Activated T-cell treated with anti-CD3 and anti-CD28 coated beads for 1 hour (primary cell): ENCODE results near the gene DENND1A.

ENCODE experiments used
- DNase-seq: peaks from one replicate; pipeline ENCODE4 v3.0.0-alpha.2; 2020; ENCODE audit warnings: low read depth

Gene DENND1A

DNA sequence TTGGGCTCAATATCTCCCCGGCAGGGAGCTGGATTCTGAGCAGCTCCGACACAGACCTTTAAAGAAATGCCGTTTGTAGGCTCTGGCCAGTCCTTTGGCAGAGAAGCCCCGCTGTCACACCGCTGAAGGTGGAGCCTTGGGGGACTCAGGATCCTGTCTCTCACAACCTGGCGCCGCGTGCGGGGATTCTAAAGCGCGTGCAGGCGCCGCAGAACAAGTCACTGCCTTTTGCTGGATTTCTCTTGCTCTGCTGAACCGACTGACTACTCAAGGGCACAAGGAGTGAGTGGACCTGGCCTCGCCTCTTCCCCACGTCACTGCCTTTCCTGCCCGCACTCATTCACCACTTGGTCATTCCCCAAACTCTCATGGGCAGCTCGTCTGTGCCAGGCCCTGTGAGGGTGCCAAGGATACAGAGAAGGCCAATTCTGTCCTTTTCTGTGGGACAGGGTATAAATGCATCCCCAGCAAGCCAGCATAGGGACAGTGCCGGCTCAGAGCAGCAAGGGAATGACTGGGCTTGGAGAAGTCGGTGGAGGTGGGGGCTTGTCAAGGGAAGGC is 504.6 kb downstream of the DENND1A start:
- no peak for DNase-seq

DNA sequence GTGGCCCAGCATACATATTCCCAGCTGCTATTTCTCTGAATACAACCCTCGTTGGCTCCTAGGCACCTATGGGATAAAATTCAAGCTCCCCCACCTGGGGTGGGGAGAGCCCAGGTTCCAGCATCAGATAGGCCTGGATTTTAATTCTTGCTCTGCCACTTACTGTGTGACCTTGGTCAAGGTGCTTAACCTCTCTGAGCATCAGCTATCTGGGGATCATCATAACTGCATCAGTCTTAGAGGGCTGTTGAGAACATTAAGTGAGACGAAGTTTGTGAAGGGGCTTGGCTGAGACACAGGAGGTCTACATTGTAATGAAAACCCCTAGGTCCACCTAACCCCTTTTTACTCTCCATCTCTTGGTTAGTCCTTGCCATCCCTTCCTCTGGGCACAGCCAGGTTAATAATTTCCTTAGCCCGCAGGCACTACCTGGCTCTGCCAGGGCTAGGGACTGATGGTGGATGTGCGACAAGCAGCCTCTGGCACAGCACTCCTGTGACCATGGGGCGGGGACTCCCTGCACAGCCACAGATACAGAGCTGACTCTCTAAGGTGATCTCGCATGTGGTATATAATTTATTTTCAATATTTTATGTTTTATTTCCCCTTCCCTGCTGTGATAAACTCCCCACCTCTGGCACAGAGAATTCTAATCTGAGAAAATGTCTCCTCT is 505.2 kb downstream of the DENND1A start:
- no peak for DNase-seq

DNA sequence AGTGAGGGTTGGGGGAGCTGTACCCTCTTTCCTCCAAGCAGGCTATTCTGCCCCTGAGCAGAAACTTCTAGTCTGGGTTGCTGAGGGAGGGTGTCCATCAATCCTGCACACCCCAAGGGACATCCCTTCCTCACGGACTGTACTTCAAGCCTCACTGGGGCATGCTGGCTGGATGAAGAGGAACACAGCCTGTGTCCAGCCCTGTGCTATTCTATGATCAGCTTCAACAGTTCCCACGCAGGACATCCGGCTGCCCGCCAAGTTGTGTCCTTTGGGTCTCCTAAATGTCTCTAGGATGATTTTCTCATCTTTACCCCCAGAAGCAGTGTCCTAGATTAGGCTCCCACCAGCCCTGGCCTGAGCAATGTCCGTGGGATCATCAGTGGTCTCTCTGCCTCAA is 505.8 kb downstream of the DENND1A start:
- no peak for DNase-seq

DNA sequence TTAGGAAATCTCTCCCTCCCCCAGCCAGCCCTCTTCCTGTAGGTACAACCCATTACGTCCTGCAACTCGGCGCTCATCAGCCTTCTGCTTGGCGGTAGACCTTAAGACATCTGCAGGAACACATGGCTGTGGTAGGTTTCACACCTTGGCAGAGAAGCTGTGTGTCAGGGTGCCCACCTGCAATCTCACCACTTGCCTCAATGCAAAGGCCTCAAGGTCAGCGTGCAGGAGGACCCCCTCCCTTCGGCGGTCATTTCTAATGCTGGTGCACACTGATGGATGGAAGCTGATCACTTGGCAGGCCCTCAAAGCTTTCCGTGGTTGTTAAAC is 506.6 kb downstream of the DENND1A start:
- no peak for DNase-seq

DNA sequence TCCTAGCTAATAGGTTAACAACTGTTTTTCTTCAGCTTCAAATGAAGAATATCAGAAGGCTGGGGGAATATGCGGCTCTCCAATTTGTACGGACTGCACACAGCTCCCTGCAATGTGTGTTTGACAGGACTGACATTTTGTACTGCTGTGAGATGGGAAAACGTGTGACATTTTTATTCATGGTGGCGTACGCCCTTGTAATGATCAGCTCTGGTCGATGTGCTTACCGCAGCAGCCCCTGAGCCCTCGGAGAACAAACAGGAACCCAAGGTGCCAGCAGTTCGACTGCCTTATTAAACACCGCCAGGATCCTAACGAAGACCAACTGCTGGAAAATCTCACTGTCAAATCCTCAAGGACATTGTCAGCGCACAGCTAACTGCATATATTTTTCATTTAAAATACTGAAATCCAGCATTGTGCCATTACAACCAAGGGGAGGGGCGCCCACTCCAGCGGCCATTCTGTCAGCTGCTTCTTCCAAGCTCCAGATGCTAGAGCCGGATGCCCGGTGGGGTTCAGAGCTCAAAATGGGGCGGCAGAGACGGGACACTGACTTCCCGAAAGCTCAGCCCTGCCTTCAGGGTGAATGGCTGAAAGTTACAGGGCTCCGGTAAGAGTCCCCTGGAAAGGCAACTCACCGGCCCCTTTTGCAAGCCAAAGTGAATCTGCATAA is 507.2 kb downstream of the DENND1A start:
- DNase-seq = no peak

DNA sequence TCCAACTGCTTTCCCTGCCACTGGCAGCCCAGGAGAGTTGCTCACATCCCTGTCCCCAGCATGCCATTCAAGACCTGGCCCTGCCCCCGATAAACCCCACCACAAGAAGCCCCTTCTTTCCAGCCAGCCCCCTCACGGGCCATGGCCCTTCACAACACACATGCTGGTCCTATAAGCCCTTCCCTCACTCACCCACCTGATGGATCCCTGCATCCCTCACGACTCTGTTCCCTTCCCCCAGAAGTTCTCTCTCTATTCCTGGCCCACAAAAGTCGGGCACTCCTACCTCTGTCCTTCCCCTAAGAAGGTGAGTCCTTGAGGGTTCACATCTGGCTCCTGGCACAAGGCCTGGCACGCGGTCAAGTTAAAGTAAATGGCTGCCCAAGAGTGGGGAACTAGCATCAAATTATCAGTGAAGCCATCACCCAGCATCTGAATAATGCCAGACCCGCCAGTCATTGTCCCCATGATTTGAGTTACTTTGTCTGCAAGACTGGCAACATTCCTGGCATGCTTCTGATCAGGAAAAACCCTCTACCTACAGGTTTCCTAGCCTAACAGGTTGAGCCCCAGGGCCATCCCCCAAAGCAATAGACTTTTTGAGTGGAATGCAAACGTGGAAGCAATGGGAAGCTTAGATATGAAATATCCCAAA is 508.0 kb downstream of the DENND1A start:
- no peak for DNase-seq

DNA sequence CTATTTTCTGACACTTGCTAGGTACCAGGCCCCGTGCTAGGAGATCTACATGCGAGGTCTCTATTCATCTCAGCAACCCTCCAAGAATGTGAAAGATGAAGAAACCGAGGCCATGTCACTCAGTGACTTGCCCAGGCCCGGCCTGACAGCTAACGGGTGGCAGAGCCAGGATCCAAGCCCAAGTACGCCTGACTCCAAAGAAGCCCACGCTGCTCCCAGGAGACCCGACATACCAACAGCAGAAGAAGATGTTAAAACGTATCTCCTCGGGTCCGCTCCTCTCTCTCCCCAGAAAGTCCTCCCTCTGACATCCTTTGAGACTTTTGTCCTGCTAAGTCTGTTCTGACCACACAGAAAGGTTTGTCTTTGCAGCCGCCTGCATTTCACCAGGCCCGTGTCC is 508.7 kb downstream of the DENND1A start:
- no peak for DNase-seq

DNA sequence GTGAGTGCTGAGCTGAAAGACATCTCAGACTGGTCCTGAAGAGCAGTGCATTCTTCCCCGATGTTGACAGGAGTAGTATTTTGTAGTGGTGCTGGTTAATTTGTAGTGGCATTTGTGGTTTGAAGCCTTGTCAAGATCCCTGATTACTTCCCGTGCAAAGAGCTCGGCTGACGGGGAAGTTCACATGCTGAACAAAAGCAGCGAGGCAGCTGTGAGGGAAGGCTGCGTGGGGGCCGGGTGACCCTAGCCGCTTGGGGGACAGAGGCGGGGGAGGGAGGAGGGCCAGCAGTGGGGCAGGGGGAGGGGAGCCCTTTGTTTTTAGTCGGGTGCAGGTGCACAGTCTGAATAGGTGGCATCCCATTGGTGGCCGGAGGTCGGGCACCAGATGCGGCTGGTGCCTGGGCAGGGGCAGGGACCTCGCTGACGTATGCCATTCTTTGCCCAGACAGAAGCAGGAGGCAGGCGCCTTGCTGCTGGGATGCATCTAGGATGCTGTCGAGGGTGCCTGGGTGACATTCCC is 509.3 kb downstream of the DENND1A start:
- no peak for DNase-seq

DNA sequence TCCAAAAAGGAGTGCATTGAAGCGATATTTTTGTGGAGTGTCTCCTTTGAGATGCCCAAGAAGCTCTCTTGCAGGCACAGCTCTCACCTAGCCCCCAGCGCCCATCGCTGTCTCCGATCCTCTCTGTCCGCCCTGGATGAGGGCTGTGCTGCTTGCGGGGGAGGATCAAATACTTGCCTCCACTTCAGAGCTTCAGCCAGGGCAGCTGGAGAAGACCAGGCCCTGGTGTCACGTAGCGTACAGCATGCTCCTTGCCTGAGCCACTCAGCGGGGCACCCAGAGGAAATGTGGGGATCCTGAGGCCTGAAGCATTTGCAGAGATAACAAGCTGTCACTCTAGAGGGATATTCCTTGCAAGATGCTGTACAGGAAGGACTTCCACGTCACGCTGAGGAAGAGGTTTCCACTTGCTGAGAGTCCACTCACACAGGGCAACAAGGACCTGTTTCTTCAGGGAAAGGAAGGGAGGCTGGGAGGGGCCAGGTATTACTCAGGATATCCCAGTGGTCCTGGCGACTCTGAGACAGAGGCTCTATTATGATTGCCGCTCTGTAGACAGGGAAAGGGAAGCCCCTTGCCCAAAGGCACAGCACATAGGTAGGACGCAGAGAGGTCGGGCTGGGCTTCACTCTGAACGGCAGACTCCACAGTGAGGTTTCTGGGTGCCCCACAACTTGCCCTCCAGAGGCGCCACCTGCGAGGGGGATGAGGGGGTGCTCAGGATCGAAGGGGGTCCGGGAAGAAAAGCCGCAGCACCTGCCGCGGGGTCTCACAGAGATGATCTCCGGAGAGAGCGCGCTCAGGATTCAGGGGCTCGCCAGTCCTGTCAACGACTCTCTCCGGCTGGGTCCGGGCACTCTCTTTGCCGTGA is 510.0 kb downstream of the DENND1A start:
- no peak for DNase-seq

DNA sequence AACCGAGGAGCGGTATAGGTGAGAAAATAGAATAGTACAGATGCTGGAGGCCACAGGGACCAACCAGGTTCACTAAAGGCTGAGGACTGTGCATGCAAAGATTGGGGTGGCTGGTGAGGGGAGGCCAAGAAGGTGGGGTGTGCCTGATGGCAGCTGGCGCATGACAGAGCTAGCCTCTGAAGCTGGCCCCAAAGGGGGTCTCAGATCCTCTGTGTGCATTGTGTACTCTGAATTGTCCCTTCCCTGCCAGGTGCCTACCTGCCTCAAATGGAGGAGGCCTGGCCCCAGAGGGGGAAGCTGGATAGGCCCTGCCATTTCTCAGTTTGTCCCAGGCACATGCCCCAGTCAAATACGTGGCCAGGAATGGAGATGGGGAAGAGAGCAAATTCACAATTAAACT is 510.8 kb downstream of the DENND1A start:
- DNase-seq = no peak

DNA sequence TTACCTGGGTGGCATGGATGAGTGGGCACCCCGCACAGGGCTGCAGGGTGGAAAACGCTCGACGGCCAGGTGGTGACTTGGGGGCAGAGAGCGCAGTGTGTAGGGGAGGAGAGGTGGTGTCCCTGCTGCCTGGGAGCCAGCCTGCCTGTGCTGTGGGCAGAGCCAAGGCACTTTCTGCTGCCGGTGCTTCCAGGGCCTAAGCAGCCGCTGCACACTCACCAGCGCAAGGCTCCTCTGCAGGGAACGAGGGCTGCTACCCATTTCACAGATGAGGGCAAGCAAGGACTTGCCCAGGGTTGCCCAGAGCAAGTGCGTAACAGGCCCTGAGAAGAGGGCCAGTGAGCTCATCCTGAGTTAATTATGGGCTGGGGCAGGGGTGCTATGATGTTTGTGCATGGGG is 511.4 kb downstream of the DENND1A start:
- DNase-seq = no peak

DNA sequence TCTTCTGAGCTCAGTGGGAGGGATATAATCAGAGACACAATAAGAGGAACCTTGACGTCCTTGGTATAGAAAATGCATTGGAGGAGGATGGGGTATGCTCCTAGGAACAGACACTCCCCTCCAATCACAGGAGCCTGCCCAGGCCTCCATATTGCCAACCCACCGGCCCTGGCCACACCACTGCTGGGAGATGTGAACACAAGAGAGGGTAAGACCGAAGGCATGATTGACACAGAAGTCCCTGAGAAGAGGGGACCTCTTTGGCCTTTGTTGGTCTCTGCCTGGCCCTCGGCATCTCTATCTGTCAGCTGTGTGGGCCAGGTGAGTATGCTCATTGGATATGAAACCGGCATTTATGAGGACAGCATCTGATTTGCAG is 511.9 kb downstream of the DENND1A start:
- DNase-seq = no peak

DNA sequence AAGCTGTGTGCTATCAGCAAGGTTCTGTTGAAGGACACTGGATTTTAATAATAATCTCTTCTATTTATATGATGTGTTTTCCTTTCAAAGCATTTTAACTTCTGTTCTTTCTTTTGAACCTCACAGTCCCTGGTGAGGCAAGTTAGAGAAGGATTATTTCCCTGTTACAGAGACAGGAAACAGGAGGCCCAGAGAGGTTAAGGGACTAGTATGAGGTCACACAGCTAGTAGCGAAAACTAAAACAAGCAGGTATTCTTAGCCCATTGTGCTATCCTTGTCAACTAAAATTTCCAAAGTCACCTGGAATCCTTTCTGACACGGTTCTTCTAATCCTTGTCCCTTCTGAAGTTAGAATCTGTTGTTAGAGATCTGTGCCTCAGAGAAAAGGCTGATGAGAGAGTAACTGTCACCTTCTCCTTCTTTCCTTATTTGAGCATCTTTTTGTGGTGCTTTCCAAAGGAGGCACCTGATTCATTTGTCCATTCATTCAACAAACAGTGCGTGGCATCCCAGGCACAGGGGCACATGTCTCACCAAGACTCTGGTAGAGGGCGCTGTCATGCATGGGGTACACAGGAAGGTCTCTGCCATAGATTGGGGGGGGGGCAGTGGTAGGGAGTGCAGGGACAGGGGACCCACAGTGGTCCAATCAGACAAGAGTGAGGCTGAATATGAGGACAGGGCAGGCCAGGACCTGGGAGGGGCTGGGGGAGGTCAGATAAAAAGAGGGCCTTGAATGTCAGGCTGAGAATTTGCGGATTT is 512.5 kb downstream of the DENND1A start:
- no peak for DNase-seq

DNA sequence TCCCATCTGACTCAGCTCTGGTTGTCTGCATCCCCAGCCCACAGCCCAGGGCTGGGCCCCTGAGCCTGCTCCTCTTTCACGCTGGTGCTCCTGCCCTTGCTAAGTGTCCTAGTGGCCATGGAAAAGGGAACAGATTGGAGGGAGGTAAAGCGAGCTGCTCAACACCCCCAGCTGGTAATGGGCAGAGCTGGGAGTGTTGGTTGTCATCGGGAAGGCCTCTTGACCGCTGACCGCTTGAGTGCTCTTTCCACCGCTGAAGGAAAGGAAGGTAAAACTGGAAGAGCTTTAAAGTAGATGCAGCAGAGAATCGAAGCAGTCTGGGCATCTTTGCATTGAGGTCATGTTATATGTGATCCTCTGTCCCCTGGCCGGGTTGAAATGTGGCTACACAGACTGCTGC is 513.8 kb downstream of the DENND1A start:
- DNase-seq = no peak

DNA sequence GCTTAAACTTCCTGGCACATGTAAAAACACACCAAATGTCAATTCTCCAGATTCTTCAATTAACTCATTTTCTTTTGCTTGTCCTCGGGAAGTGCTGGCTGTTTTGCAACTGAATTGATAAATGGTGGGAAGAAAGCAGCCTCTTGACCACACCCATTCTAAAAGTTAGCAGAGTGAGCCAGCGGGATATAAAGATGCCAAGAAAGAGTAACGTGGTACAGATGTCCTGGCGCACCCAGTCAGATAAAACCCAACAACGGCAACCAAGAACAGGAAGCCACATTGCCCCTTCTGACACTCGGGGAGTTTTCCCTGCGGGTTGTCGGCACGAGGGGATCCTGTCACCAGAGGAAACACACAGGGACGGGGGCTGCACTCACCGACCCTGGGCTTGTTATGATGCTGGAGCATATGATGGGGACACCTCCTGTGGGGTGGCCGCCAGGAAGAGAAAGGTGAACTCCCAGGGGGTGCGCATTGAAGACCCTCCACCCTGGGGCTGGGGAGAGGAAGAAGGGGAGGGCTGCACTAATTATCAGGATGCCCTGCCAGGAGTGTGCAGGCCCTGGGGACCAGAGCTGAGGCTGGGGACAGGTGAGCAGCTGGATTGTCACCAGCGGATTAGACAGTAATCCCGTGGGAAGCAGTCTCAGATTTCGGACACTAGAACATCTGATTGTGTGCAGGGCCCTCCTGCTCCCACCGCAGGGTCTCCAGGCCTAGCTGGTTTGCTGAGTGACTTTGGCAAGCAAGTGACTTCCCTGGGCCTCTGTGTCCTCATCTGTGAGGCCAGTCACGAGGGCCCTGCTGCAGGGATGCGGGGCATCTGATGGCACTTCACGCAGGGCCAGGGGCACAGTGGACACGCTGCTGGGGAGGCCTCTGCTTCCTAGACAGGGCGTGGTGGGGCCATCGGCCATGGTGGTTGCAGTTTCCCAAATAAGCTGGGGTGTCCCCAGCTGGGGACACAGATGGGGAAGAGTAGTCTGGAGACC is 514.7 kb downstream of the DENND1A start:
- DNase-seq = no peak

DNA sequence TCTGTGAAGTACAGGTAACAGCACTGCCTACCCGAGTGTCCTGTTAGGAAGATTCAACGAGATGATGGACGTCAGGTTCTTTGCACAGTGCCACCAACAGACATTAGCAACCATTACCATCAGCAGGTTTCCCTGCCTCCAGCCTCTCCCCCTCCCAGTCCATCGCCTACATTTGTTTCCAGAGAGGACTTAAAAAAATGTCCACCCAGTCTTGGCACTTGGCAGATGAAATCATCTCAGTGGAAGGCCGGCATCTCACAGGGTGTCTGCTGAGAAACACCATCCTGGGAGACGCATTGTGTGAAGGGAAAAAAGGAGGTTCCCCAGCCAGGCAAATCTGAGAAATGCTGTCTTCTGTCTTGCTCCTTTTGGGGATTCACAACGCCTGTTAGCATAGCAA is 515.7 kb downstream of the DENND1A start:
- DNase-seq = no peak

DNA sequence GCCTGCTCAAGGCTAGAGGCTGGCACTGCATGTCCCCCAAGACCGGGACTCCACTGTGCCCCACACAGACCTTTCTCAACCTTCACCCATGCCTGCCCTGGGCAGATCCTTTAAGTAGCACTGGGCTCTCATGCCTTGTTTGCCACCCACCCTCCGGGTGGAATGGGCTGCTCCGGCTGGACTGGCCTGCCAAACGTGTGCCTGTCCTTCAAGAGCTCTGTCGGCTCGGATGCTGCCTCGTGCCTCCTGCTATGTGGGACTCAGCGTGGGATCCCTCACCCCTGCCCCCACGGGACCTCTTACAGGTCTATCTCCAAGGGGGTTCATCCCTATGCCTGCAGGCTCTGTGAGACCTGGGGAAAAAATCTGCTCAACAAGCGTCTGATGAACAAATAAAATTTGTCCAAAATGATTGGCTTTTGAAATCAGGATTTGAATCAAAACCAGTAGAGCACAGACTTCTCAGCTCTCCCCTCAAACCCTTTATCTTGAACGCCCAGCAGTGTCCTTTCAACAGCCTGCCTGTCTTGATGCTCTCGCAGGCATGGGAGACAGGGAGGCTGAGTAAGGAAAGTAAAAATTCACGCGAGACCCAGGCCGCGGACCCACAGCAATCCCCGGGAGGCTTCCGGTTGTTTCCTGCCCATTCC is 517.6 kb downstream of the DENND1A start:
- DNase-seq = no peak

DNA sequence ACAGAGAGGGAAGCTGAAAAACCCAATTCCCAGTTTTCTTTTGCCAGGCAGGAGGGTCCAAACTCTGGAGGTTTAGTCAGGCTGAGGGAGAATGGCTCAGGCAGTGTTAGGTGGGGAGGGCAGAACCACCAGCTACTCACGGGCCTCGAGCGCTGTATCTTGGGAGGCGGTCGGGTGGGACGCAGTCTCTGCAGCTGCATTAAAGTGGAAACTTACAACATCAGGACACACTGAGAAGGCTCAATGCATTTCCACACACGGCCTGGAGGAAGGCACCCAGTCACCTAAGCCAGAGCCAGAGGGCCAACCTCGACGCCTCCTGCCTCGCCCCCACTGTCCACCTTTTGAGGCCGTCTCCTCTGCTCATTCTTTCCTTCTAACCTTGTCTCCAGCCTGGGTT is 518.3 kb downstream of the DENND1A start:
- no peak for DNase-seq

DNA sequence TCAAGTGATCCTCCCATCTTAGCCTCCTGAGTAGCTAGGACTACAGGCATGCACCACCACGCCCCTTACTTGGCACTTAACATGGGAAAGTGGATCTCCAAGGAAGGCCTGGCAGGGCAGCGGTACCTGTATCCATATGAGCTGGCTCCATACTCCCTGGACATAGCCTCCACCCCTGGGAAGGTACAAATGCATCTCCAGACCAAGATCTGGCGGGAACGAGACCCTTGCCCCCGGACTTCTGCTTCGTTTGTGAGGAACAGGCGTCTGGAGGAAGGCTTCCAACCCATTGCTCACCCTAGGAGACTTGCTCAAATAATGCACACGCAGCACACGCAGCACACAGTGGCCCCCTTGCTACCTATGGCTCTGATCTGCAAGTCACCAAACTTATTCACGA is 518.7 kb downstream of the DENND1A start:
- DNase-seq = no peak
